ENCODE measurements around the gene TYMP. TPM values are rescaled to one million over a fixed set of nuclear protein-coding genes. Genes with fewer than 3 reads are reported as not detected.

The TYMP gene
- total and polyA plus RNA-seq, 8 donors = 14.3 to 162 (median 70.2) TPM

DNA sequence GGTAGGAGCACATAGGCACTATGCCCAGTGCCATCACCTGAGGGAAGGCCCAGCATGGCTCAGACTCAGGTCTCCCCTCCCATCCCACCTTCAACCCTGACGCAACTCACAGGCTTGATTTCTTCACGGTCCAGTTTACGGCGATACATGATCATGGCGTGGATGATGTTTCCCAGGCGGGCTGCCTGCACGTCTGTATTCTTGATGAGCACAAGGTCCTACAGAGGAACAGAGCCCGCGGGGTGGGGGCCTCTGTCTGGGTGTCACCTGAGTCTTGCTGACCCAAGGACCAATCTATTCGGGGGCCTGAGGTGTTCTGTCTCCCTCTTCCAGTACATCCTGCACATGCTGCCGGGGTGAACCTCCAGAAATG, 44.6 kb upstream of the TYMP start:
- H3K4me3 ChIP-seq = no peak overlapping the region
- TF ChIP-seq EP300 (IDR thresholded peaks at IDR 0.05) (no peak), POLR2A (IDR thresholded peaks at IDR 0.05) (no peak), POLR2AphosphoS5 (IDR thresholded peaks at IDR 0.05) (no peak)
- TF ChIP-seq, protein P1, sequence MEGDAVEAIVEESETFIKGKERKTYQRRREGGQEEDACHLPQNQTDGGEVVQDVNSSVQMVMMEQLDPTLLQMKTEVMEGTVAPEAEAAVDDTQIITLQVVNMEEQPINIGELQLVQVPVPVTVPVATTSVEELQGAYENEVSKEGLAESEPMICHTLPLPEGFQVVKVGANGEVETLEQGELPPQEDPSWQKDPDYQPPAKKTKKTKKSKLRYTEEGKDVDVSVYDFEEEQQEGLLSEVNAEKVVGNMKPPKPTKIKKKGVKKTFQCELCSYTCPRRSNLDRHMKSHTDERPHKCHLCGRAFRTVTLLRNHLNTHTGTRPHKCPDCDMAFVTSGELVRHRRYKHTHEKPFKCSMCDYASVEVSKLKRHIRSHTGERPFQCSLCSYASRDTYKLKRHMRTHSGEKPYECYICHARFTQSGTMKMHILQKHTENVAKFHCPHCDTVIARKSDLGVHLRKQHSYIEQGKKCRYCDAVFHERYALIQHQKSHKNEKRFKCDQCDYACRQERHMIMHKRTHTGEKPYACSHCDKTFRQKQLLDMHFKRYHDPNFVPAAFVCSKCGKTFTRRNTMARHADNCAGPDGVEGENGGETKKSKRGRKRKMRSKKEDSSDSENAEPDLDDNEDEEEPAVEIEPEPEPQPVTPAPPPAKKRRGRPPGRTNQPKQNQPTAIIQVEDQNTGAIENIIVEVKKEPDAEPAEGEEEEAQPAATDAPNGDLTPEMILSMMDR (IDR thresholded peaks at IDR 0.05) = no peak
- peaks cover 3 to 56% (median 36%) of the 10 kb centered on the region in 4 donors for H3K36me3 ChIP-seq
- H3K9me3 ChIP-seq = no peaks in the 10 kb centered on the region
- DNase-seq = no peak
- peaks cover 0 to 15% (median 5%) of the 10 kb centered on the region in 3 donors for H3K27me3 ChIP-seq
- no peak overlapping the region for H3K27ac ChIP-seq
- intact Hi-C loops (cut with DNase I; ENCODE audit: low total_unique reads) = no loop called here
- H3K4me1 ChIP-seq = peaks cover 16 to 39% (median 27%) of the 10 kb centered on the region in 4 donors
- WGBS, 5 donors = 91 to 96% (median 96%) methylated on average over 11 of the region's 11 CpGs

DNA sequence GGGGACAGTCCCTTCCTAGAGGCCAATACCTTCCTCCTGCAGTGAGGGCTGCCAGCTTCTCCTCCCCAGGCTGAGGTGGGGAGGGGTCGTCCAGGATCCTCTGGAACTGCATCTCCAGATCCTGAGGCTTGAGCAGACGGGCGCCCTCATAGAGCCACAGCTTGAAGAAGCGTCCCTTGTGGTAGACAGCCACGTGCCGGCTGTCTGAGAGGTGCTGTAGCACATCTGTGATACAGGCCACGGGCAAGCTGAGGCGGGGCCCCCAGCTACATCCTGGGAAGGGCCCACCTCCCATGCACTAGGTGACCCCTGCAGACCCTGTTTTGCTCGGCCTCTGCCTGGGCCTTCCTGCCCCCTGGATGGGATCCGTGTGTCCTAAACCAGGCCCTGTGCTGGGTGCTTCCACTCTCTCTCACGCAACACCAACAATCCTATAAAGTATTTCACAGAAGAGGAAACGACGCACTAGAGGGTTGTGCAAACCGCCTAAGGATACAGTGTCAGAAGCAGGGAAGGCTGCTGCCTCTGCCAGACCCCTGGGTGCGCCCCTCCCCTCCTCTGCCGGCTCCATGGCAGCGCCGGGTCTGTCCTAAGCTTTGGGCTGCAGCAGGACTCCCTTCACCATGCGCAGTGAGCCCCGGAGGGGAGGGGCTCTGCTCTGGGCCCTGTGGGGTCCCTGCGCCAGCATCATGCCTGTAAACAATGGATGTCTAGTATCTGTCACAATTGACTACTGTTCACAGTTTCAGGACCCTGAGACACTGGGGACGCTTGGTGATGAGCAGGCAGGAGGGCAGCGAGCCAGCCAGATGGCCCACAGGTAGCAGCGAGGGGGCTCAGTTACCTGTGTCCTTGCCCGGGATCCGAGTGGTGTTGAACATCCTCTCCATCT, 43.9 kb upstream of the TYMP start:
- H3K4me3 ChIP-seq = no peak overlapping the region
- TF ChIP-seq, protein P1 (IDR thresholded peaks at IDR 0.05) = no peak
- TF ChIP-seq EP300 (IDR thresholded peaks at IDR 0.05) (no peak), POLR2A (IDR thresholded peaks at IDR 0.05) (no peak), POLR2AphosphoS5 (IDR thresholded peaks at IDR 0.05) (no peak)
- H3K27ac ChIP-seq = no peak overlapping the region
- WGBS, 5 donors = 86 to 92% (median 91%) methylated on average over 22 to 26 of the region's 26 CpGs
- peaks cover 3 to 54% (median 29%) of the 10 kb centered on the region in 4 donors for H3K36me3 ChIP-seq
- peaks cover 0 to 15% (median 5%) of the 10 kb centered on the region in 3 donors for H3K27me3 ChIP-seq
- intact Hi-C loops (cut with DNase I; ENCODE audit: low total_unique reads) = no loop called here
- H3K9me3 ChIP-seq = no peaks in the 10 kb centered on the region
- H3K4me1 ChIP-seq = peaks cover 14 to 40% (median 26%) of the 10 kb centered on the region in 4 donors
- no peak for DNase-seq

DNA sequence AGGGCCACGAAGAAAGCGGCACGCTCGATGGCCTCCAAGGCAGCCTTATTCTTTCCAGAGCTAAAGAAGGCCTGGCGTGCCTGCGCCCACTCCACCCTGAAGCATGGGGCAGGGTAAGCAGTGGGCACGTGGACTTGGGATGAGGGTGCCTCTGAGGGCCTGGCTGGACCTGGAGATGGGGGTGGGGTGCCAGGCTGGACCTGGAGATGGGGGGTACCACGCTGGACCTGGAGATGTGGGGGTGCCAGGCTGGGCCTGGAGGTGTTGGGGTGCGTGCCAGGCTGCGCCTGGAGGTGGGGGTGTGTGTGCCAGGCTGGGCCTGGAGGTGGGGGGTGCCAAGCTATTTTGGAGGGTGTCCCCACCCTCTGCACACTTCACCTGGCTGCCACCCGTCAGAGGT, 43.2 kb upstream of the TYMP start:
- Histone ChIP-seq H3K4me3 (no peak overlapping the region), H3K27ac (no peak overlapping the region), H3K4me1 (peaks cover 6 to 40% (median 20%) of the 10 kb centered on the region in 4 donors), H3K27me3 (peaks cover 0 to 8% (median 1%) of the 10 kb centered on the region in 3 donors), H3K36me3 (peaks cover 3 to 50% (median 29%) of the 10 kb centered on the region in 4 donors), H3K9me3 (no peaks in the 10 kb centered on the region)
- 85 to 95% (median 92%) methylated on average over 7 to 11 of the region's 11 CpGs for WGBS, 5 donors
- DNase-seq = no peak
- intact Hi-C loops (cut with DNase I; ENCODE audit: low total_unique reads) = no loop called here
- TF ChIP-seq, protein P1 (IDR thresholded peaks at IDR 0.05) = no peak

DNA sequence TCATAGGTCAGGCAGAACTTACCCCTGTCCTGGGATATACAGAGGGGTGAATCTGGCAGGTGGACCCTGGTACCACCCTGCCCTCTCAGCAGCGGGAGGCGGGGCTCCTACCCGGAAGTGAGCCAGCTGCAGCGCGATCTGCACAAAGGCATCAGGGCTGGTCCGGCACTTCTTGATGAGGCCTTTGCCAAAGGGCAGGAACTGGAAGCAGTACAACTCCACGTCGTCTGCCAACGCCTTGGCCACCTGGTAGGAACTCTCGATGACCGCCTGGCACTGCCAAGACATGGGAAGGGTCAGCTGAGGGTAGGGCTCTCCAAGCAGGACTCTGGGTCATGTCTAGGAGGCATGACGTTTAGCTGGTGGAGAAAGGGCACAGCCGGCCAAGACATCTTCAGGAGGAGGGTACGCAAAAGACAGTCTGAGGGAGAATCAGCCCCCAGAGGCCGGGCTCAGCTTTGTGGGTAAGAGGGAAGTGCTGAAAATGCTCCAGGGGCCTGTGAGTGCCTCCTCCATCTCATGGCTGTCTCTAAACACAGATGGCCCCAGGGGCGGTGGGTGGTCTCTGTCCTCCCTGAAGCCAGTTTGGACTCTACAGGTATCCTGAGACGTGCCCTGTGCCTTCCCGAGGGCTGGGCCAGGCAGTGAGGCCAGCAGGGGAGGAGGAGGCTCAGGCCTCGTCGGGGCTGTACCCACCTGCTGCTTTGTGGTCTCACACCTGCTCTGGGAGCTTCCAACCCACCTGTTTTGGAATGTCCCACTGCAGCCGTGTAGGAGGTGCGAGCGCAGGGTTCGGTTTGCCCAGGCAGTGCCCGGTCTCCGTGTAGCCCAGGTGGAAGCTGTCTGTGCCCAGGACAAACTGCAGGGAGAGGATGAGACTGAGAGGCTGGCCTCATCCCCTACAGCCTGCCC, 41.7 kb upstream of the TYMP start:
- H3K36me3 ChIP-seq = peaks cover 3 to 50% (median 29%) of the 10 kb centered on the region in 4 donors
- H3K4me1 ChIP-seq = peaks cover 5 to 39% (median 15%) of the 10 kb centered on the region in 4 donors
- TF ChIP-seq POLR2AphosphoS5 (IDR thresholded peaks at IDR 0.05) (no peak), EP300 (IDR thresholded peaks at IDR 0.05) (no peak), POLR2A (IDR thresholded peaks at IDR 0.05) (no peak)
- TF ChIP-seq, protein P1 (IDR thresholded peaks at IDR 0.05) = no peak
- peak in 1 of 2 donors; percentile 89 for DNase-seq
- H3K27ac ChIP-seq = peak overlapping the region; percentile 25 to 78 (median 70)
- 62 to 74% (median 68%) methylated on average over 20 to 26 of the region's 26 CpGs for WGBS, 5 donors
- H3K27me3 ChIP-seq = no peaks in the 10 kb centered on the region
- no peaks in the 10 kb centered on the region for H3K9me3 ChIP-seq
- intact Hi-C loops (cut with DNase I; ENCODE audit: low total_unique reads) = no loop called here
- H3K4me3 ChIP-seq = no peak overlapping the region
